ENCODE measurements around the gene MAP4K4. TPM values are rescaled to one million over a fixed set of nuclear protein-coding genes. Genes with fewer than 3 reads are reported as not detected.

The MAP4K4 gene
- total RNA-seq, 2 experiments from 2014 or later: 67.2 to 181 TPM

- no peak for DNase-seq (ENCODE audit: low spot score)
- H3K9me2 ChIP-seq (ENCODE audit: insufficient read depth, low read length): no peaks in the 10 kb centered on the region
- no peaks in the 10 kb centered on the region for H3K36me3 ChIP-seq (ENCODE audit: insufficient read depth, low read length)
- intact Hi-C loops (cut with micrococcal nuclease; ENCODE audit: unreplicated experiment): no loop called here
- no peak overlapping the region for H3K4me3 ChIP-seq (ENCODE audit: low read depth, low read length, poor library complexity, severe bottlenecking)
- no peak overlapping the region for H3K27ac ChIP-seq (ENCODE audit: low read depth, low read length, poor library complexity, severe bottlenecking)
- ChIA-PET CTCF (ENCODE audit: unreplicated experiment) (no interaction called here), POLR2A (interaction anchor here (1.0 kb wide), 1 partner anchor 11 kb away, joined by 3 read pairs; no protein-coding TSS in a partner anchor)
- no TSS peak for BruUV-seq (replicated peaks)
- no peaks in the 10 kb centered on the region for H3K9me3 ChIP-seq (ENCODE audit: low read length)
- no peaks in the 10 kb centered on the region for H4K20me1 ChIP-seq (ENCODE audit: insufficient read depth, low read length)
- H3K4me1 ChIP-seq (ENCODE audit: insufficient read depth, low read length, poor library complexity, severe bottlenecking): no peaks in the 10 kb centered on the region
- no peak overlapping the region for H2AFZ ChIP-seq (ENCODE audit: low read length)
- H3K79me2 ChIP-seq (ENCODE audit: insufficient read depth, low read depth, low read length): no peaks in the 10 kb centered on the region
- no peak for TF ChIP-seq EZH2phosphoT487 (IDR thresholded peaks at IDR 0.05; ENCODE audit: borderline replicate concordance, low read depth, low read length)
- no peak for TF ChIP-seq CTCF (conservative IDR thresholded peaks at IDR 0.05; ENCODE audit: low read length)
- no peak overlapping the region for H3K4me2 ChIP-seq (ENCODE audit: low read length)
Measured at GRCh38 chr2:101665312-101665711, 32.2 kb upstream of the MAP4K4 start.

DNA sequence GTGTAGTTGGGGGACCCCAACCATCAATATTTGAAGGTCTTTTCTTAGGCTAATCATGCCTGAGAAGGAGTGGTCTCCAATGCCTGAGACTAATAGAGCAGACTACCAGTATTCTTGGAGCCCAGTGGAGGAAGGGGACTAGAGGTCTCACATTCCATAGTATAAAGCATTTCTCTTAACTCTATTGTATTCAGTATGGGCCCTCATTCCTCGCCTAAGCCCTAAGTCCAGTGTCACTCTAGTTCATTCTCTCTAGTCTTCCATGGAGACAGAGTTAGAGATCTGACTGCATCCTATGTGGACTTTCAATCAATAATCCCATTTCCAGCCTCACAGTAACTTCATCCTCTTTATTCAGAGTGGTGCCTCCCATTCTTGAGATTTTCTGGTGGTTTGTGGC is 29.7 kb upstream of the MAP4K4 start:
- no TSS peak for BruUV-seq (replicated peaks)
- H3K79me2 ChIP-seq (ENCODE audit: insufficient read depth, low read depth, low read length): no peaks in the 10 kb centered on the region
- peaks cover 12% of the 10 kb centered on the region; the same call in 1 of the 2 replicates for H3K9me3 ChIP-seq (ENCODE audit: low read length)
- H2AFZ ChIP-seq (ENCODE audit: low read length): no peak overlapping the region
- ChIA-PET POLR2A (interaction anchor here (0.6 kb wide), 1 partner anchor 435 kb away, joined by 4 read pairs; no protein-coding TSS in a partner anchor), CTCF (ENCODE audit: unreplicated experiment) (no interaction called here)
- H3K36me3 ChIP-seq (ENCODE audit: insufficient read depth, low read length): no peaks in the 10 kb centered on the region
- DNase-seq (ENCODE audit: low spot score): no peak
- H3K27ac ChIP-seq (ENCODE audit: low read depth, low read length, poor library complexity, severe bottlenecking): no peak overlapping the region
- no peaks in the 10 kb centered on the region for H3K4me1 ChIP-seq (ENCODE audit: insufficient read depth, low read length, poor library complexity, severe bottlenecking)
- no peak overlapping the region for H3K4me2 ChIP-seq (ENCODE audit: low read length)
- TF ChIP-seq CTCF (conservative IDR thresholded peaks at IDR 0.05; ENCODE audit: low read length) (no peak), EZH2phosphoT487 (IDR thresholded peaks at IDR 0.05; ENCODE audit: borderline replicate concordance, low read depth, low read length) (no peak)
- no peak overlapping the region for H3K4me3 ChIP-seq (ENCODE audit: low read depth, low read length, poor library complexity, severe bottlenecking)
- H3K9me2 ChIP-seq (ENCODE audit: insufficient read depth, low read length): no peaks in the 10 kb centered on the region
- intact Hi-C loops (cut with micrococcal nuclease; ENCODE audit: unreplicated experiment): no loop called here
- no peaks in the 10 kb centered on the region for H4K20me1 ChIP-seq (ENCODE audit: insufficient read depth, low read length)

DNA sequence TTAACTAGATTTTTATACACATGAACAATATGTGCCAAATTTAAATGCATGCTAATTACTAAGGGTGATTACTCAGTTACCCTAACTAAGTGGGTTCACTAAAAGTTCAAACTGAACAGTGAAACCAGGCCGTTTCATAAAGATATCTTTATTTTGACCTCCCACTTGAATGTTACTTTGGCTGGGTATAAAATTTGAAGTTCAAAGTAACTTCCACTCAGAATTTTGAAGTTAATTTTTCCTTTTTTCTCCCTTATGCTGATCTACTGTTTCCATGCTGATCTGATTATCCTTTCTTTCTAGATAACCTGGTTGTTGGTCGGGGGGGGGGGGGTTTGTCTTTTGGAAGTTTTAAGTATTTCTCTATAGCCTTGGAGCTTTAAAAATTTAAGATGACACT is 25.5 kb upstream of the MAP4K4 start:
- ChIA-PET CTCF (ENCODE audit: unreplicated experiment) (no interaction called here), POLR2A (interaction anchor here (1.2 kb wide), 1 partner anchor 16 kb away, joined by 7 read pairs; no protein-coding TSS in a partner anchor)
- H3K4me1 ChIP-seq (ENCODE audit: insufficient read depth, low read length, poor library complexity, severe bottlenecking): no peaks in the 10 kb centered on the region
- no peak for TF ChIP-seq EZH2phosphoT487 (IDR thresholded peaks at IDR 0.05; ENCODE audit: borderline replicate concordance, low read depth, low read length)
- TF ChIP-seq CTCF (conservative IDR thresholded peaks at IDR 0.05; ENCODE audit: low read length): no peak
- no peak overlapping the region for H2AFZ ChIP-seq (ENCODE audit: low read length)
- no peak overlapping the region for H3K4me2 ChIP-seq (ENCODE audit: low read length)
- H3K27ac ChIP-seq (ENCODE audit: low read depth, low read length, poor library complexity, severe bottlenecking): no peak overlapping the region
- BruUV-seq (replicated peaks): no TSS peak
- intact Hi-C loops (cut with micrococcal nuclease; ENCODE audit: unreplicated experiment): no loop called here
- H3K36me3 ChIP-seq (ENCODE audit: insufficient read depth, low read length): no peaks in the 10 kb centered on the region
- peaks cover 14% of the 10 kb centered on the region; the same call in 1 of the 2 replicates for H3K9me3 ChIP-seq (ENCODE audit: low read length)
- no peaks in the 10 kb centered on the region for H3K9me2 ChIP-seq (ENCODE audit: insufficient read depth, low read length)
- H4K20me1 ChIP-seq (ENCODE audit: insufficient read depth, low read length): no peaks in the 10 kb centered on the region
- no peaks in the 10 kb centered on the region for H3K79me2 ChIP-seq (ENCODE audit: insufficient read depth, low read depth, low read length)
- H3K4me3 ChIP-seq (ENCODE audit: low read depth, low read length, poor library complexity, severe bottlenecking): no peak overlapping the region
- DNase-seq (ENCODE audit: low spot score): no peak
